GM18498 (cell line): ENCODE results near the gene PARP16.

ENCODE experiments used
- ATAC-seq: cut with Tn5 transposase; IDR thresholded peaks from one replicate; pipeline ENCODE4 v1.9.1; 2021; ENCODE audit warnings: mild to moderate bottlenecking, moderate library complexity; ENCODE audit not compliant: unreplicated experiment

The PARP16 gene

GRCh38 chr15:65208647-65209046 lies 78.0 kb downstream of the PARP16 start:
- ATAC-seq, result no peak
